Endothelial cell of umbilical vein (primary cell): Measurements from ENCODE around the gene UBC. TPM values are rescaled to one million over a fixed set of nuclear protein-coding genes. Genes with fewer than 3 reads are reported as not detected.

ENCODE experiments used
- BruUV-seq: library from RNA; stranded (reverse); fragments of 400-500 nt; replicated peaks from 2 replicates; lab custom pipeline; 2021; lab: Mats Ljungman, UMichigan
- CTCF ChIA-PET: fragments of 300-600, 350-600 bp; sonication (Branson Sonifier 250); formaldehyde crosslinking; loops from one replicate; lab custom pipeline; 2021; ENCODE audit warnings: antibody characterized with exemption, inconsistent platforms; lab: Charles Lee
- POLR2A ChIA-PET: fragments of 300-600, 350-600 bp; sonication (Branson Sonifier 250); formaldehyde crosslinking; loops from one replicate; lab custom pipeline; 2021; ENCODE audit warnings: antibody characterized with exemption, inconsistent platforms; lab: Charles Lee
- DNase-seq: peaks from one replicate; pipeline ENCODE4 v3.0.0-alpha.2; 2011; ENCODE audit warnings: low read depth, low spot score
- FAIRE-seq: peaks from 2 replicates; lab custom pipeline; 2011; peaks lifted over from hg19 to GRCh38; lab: Jason Lieb, UNC
- H2AFZ ChIP-seq: 2 replicates; pipeline ENCODE4 v1.6.0; 2012; ENCODE audit warnings: low read depth, low read length, control low read depth, inconsistent platforms
- H3K27ac ChIP-seq: 2 replicates; pipeline ENCODE4 v1.5.1; 2011; ENCODE audit warnings: low read depth, mild to moderate bottlenecking, control low read depth, low read length, moderate library complexity; ENCODE audit not compliant: insufficient read depth
- H3K27me3 ChIP-seq, 2 experiments: 2 replicates each; pipeline versions ENCODE4 v1.6.0 to v1.6.1; 2011; ENCODE audit warnings: low read length in 2 of 2, mixed read lengths in 1 of 2; ENCODE audit not compliant: control insufficient read depth in 2 of 2, insufficient read depth in 2 of 2
- H3K36me3 ChIP-seq, 2 experiments: 2 replicates in 1 of 2; 3 replicates in 1 of 2; pipeline ENCODE4 v1.5.1; 2011; ENCODE audit warnings: low read length in 2 of 2, mild to moderate bottlenecking in 1 of 2, moderate library complexity in 1 of 2; ENCODE audit not compliant: control insufficient read depth in 2 of 2, insufficient read depth in 2 of 2; ENCODE audit errors: extremely low read depth in 1 of 2
- H3K4me1 ChIP-seq: 3 replicates; pipeline ENCODE4 v1.5.1; 2011; ENCODE audit warnings: mild to moderate bottlenecking, low read length; ENCODE audit not compliant: control insufficient read depth, insufficient read depth; ENCODE audit errors: extremely low read depth
- H3K4me2 ChIP-seq: 2 replicates; pipeline ENCODE4 v1.6.1; 2011; ENCODE audit warnings: low read length, control low read depth, mixed read lengths; ENCODE audit not compliant: insufficient read depth
- H3K4me3 ChIP-seq, 3 experiments: fragments of 200-600 bp in 1 of 3; sonication (generic), shearing (Covaris generic) in 1 of 3; replicated peaks in 1 of 3; 2 replicates each; pipeline ENCODE4 v1.5.1; 2011 to 2016; ENCODE audit warnings: control low read depth in 3 of 3, low read length in 3 of 3, mild to moderate bottlenecking in 2 of 3, inconsistent platforms in 1 of 3, low read depth in 1 of 3, moderate library complexity in 1 of 3; ENCODE audit not compliant: insufficient read depth in 1 of 3
- H3K79me2 ChIP-seq: 2 replicates; pipeline ENCODE4 v1.6.0; 2012; ENCODE audit warnings: low read length, inconsistent platforms; ENCODE audit not compliant: control insufficient read depth, insufficient read depth
- H3K9ac ChIP-seq: replicated peaks from 2 replicates; pipeline ENCODE3; 2011; ENCODE audit warnings: low read length, control low read depth; ENCODE audit not compliant: insufficient read depth; ENCODE audit errors: extremely low read depth
- H3K9me1 ChIP-seq: replicated peaks from 3 replicates; pipeline ENCODE4 v1.6.0; 2011; ENCODE audit warnings: mild to moderate bottlenecking, low read length; ENCODE audit not compliant: control insufficient read depth, insufficient read depth; ENCODE audit errors: extremely low read depth
- H3K9me3 ChIP-seq: replicated peaks from 2 replicates; pipeline ENCODE4 v1.5.1; 2012; ENCODE audit warnings: low read length, inconsistent platforms; ENCODE audit not compliant: control insufficient read depth, insufficient read depth
- H4K20me1 ChIP-seq: replicated peaks from 2 replicates; pipeline ENCODE3; 2011; ENCODE audit warnings: mild to moderate bottlenecking, low read length; ENCODE audit not compliant: control insufficient read depth, insufficient read depth; ENCODE audit errors: extremely low read depth
- EZH2 ChIP-seq: IDR thresholded peaks from 2 replicates; pipeline ENCODE4 v1.6.1; 2012; ENCODE audit warnings: borderline replicate concordance, low read depth, mild to moderate bottlenecking, moderate library complexity, low read length, inconsistent platforms; ENCODE audit not compliant: severe bottlenecking
- FOS ChIP-seq: IDR thresholded peaks from 2 replicates; pipeline ENCODE4 v1.6.1; 2011; ENCODE audit warnings: mild to moderate bottlenecking, low read length, moderate library complexity, borderline replicate concordance; ENCODE audit not compliant: insufficient read depth
- GATA2 ChIP-seq: IDR thresholded peaks from 2 replicates; pipeline ENCODE4 v1.7.0; 2011; ENCODE audit warnings: low read depth, mild to moderate bottlenecking, moderate library complexity, mixed read lengths, low read length; ENCODE audit not compliant: insufficient read length, insufficient read depth
- JUN ChIP-seq: IDR thresholded peaks from 2 replicates; pipeline ENCODE4 v1.6.1; 2011; ENCODE audit warnings: borderline replicate concordance, low read depth; ENCODE audit not compliant: insufficient read length, insufficient read depth
- MYC ChIP-seq: IDR thresholded peaks from one replicate; pipeline ENCODE4 v1.6.1; 2011; ENCODE audit warnings: mild to moderate bottlenecking, low read depth, low read length
- POLR2A ChIP-seq: IDR thresholded peaks from 2 replicates; pipeline ENCODE4 v1.6.1; 2012; ENCODE audit warnings: low read depth, mild to moderate bottlenecking, control low read depth, low read length
- POLR2AphosphoS5 ChIP-seq: IDR thresholded peaks from 2 replicates; pipeline ENCODE4 v1.6.1; 2012; ENCODE audit warnings: low read depth, mild to moderate bottlenecking, control low read depth, low read length, moderate library complexity; ENCODE audit not compliant: insufficient read depth
- dilution Hi-C: fragments of 300-500 bp; cut with MboI; formaldehyde crosslinking; loops from one replicate; pipeline ENCODE4 v1.15.0; 2019; ENCODE audit warnings: low sequenced_read_pairs; ENCODE audit not compliant: extremely low pct_ligation_motif_present
- intact Hi-C: fragments of 100-400 bp; cut with micrococcal nuclease; formaldehyde crosslinking; loops from one replicate; pipeline ENCODE4 v1.10.0; 2022
- polyA plus RNA-seq, 4 experiments: library from polyadenylated mRNA; depleted of rRNA in 3 of 4; stranded (reverse) in 3 of 4; unstranded in 1 of 4; fragments of >200 nt; gene quantifications; 2 replicates each; pipeline versions ENCODE4 v1.2.1 to v1.2.3, GENCODE V29; 2011 to 2012; ENCODE audit warnings: missing spikeins in 1 of 4
- total RNA-seq: library from RNA; stranded (reverse); gene quantifications from 2 replicates; pipeline ENCODE4 v1.2.3, GENCODE V29; 2021
- TF ChIP-seq, protein P1 (sequence below): IDR thresholded peaks from 2 replicates; pipeline ENCODE4 v1.6.1; 2011; ENCODE audit not compliant: insufficient read depth, insufficient read length
- TF ChIP-seq, protein P2 (sequence below), 2 donors: IDR thresholded peaks; 1 replicate in 1 of 2; 2 replicates in 1 of 2; pipeline ENCODE4 v1.5.1; 2011; ENCODE audit warnings: low read length in 2 of 2, mild to moderate bottlenecking in 2 of 2, moderate library complexity in 2 of 2, control low read depth in 1 of 2, inconsistent platforms in 1 of 2, low read depth in 1 of 2; ENCODE audit not compliant: insufficient read depth in 1 of 2; ENCODE audit errors: extremely low read depth in 1 of 2

The UBC gene
- total and polyA plus RNA-seq, 2 donors (not counting 3 experiments of a cell fraction or from before 2014, with no cell fraction given): 875 to 1,305 TPM

DNA sequence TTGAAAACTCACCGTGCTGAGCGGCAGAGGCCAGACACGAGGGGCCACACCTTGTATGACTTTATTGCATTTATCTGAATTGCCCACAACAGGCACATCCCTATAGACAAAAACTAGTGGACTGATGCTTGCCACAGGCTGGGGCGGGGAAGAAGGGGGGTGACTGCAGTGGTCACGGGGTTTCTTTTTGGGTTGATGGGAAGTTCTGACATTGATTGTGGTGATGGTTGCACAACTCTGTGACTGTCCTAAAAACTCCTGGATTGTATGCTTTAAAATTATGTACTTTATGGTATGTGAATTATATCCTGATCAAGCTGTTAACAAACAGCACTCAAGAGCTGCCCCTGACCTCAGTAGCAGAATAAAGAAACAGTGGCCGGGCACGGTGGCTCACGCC, 48.8 kb upstream of the UBC start:
- H3K4me1 ChIP-seq: no peaks in the 10 kb centered on the region
- TF ChIP-seq FOS (no peak), MYC (no peak), GATA2 (no peak), POLR2A (no peak), POLR2AphosphoS5 (no peak), JUN (no peak), EZH2 (no peak)
- TF ChIP-seq, protein P1, sequence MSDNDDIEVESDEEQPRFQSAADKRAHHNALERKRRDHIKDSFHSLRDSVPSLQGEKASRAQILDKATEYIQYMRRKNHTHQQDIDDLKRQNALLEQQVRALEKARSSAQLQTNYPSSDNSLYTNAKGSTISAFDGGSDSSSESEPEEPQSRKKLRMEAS: no peak
- TF ChIP-seq, protein P2, sequence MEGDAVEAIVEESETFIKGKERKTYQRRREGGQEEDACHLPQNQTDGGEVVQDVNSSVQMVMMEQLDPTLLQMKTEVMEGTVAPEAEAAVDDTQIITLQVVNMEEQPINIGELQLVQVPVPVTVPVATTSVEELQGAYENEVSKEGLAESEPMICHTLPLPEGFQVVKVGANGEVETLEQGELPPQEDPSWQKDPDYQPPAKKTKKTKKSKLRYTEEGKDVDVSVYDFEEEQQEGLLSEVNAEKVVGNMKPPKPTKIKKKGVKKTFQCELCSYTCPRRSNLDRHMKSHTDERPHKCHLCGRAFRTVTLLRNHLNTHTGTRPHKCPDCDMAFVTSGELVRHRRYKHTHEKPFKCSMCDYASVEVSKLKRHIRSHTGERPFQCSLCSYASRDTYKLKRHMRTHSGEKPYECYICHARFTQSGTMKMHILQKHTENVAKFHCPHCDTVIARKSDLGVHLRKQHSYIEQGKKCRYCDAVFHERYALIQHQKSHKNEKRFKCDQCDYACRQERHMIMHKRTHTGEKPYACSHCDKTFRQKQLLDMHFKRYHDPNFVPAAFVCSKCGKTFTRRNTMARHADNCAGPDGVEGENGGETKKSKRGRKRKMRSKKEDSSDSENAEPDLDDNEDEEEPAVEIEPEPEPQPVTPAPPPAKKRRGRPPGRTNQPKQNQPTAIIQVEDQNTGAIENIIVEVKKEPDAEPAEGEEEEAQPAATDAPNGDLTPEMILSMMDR (IDR thresholded peaks at IDR 0.05; ENCODE audit: extremely low read depth in 1 of 2, insufficient read depth in 1 of 2, low read depth in 1 of 2, low read length in 2 of 2): no peak
- peaks cover 6 to 47% of the 10 kb centered on the region in 2 experiments for H3K36me3 ChIP-seq
- H3K9me3 ChIP-seq: no peaks in the 10 kb centered on the region
- H3K27ac ChIP-seq: no peak overlapping the region
- FAIRE-seq (no peak), DNase-seq (no peak)
- H3K79me2 ChIP-seq: no peaks in the 10 kb centered on the region
- H3K4me2 ChIP-seq: no peak overlapping the region
- no peaks in the 10 kb centered on the region for H3K27me3 ChIP-seq
- no TSS peak for BruUV-seq
- no peak overlapping the region for H3K4me3 ChIP-seq
- intact Hi-C loops: no loop called here
- H3K9me1 ChIP-seq: no peaks in the 10 kb centered on the region
- no peaks in the 10 kb centered on the region for H4K20me1 ChIP-seq
- no peak overlapping the region for H2AFZ ChIP-seq
- ChIA-PET POLR2A (no interaction called here), CTCF (no interaction called here)
- dilution Hi-C loops: no loop called here
- no peak overlapping the region for H3K9ac ChIP-seq
